C4-2B (cell line): ENCODE results near the gene CIDEA.

ENCODE experiments used
- CTCF ChIP-seq: fragments of 450-650 bp; conservative IDR thresholded peaks from 2 replicates; pipeline ENCODE4 v1.5.1; 2017; ENCODE audit warnings: mild to moderate bottlenecking
- ZFX ChIP-seq: fragments of 450-650 bp; IDR thresholded peaks from 2 replicates; pipeline ENCODE4 v1.6.1; 2017

DNA sequence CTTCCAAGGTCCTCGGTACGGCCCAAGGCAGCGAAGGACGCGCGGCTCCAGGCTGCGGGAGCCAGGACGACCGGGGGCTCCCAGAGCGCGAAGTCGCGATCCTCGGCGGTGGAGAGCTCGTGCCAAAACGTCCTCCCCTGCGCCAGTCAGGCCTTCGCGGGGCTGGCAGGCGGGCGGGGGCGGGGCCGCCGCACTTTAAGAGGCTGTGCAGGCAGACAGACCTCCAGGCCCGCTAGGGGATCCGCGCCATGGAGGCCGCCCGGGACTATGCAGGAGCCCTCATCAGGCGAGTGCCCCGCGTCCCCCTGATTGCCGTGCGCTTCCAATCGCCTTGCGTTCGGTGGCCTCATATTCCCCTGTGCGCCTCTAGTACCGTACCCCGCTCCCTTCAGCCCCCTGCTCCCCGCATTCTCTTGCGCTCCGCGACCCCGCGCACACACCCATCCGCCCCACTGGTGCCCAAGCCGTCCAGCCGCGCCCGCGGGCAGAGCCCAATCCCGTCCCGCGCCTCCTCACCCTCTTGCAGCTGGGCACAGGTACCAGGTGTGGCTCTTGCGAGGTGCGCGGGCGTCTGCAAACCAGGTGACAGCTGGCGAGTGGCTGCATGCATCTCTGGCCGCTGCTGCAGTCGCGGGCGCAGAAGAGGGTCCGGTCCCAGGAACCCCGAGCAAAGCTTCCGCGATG is at the start of gene CIDEA:
- TF ChIP-seq CTCF (no peak), ZFX (no peak)
